ENCODE measurements around the gene ABCA3. TPM values are rescaled to one million over a fixed set of nuclear protein-coding genes. Genes with fewer than 3 reads are reported as not detected.

The ABCA3 gene
- total and polyA plus RNA-seq, 2 of the 8 experiments (the other 6 are each of a cell fraction or from before 2014, with no cell fraction given): 5.7 to 7.9 TPM

GRCh38 chr16:2319606-2320005 lies 20.9 kb downstream of the ABCA3 start:
- Histone ChIP-seq H2AFZ (ENCODE audit: low read length) (no peak overlapping the region), H2BK20ac (ENCODE audit: low read length) (no peak overlapping the region), H2BK5ac (ENCODE audit: low read depth, low read length) (no peak overlapping the region), H3K79me1 (ENCODE audit: low read depth, low read length) (no peaks in the 10 kb centered on the region), H4K20me1 (replicated peaks in 1 of 2; ENCODE audit: control insufficient read depth in 1 of 2, insufficient read depth in 2 of 2, low read length in 2 of 2) (no peaks in the 10 kb centered on the region), H3K36me3 (ENCODE audit: control insufficient read depth in 2 of 4, insufficient read depth in 4 of 4, low read length in 3 of 4) (no peaks in the 10 kb centered on the region), H2BK120ac (replicated peaks; ENCODE audit: low read depth, low read length) (no peak overlapping the region), H2BK15ac (ENCODE audit: low read length) (no peak overlapping the region), H3K14ac (ENCODE audit: insufficient read length) (no peak overlapping the region), H3K23ac (ENCODE audit: insufficient read length) (no peak overlapping the region), H3K56ac (replicated peaks; ENCODE audit: insufficient read length, low read depth, low read length) (no peak overlapping the region), H3K79me2 (ENCODE audit: control insufficient read depth in 1 of 2, insufficient read depth in 2 of 2, low read length in 2 of 2) (no peaks in the 10 kb centered on the region), H4K5ac (ENCODE audit: insufficient read length, low read depth, low read length) (no peak overlapping the region), H4K91ac (replicated peaks; ENCODE audit: insufficient read length, low read length) (no peak overlapping the region), H3K4me3 (ENCODE audit: extremely low read depth in 1 of 4, insufficient read depth in 2 of 4, low read depth in 3 of 4, low read length in 4 of 4) (no peak overlapping the region), H2AK5ac (ENCODE audit: low read depth, low read length) (no peak overlapping the region), H3K27ac (ENCODE audit: low read depth, low read length) (no peak overlapping the region), H3K4ac (replicated peaks; ENCODE audit: insufficient read length, low read depth, low read length) (no peak overlapping the region), H3K27me3 (replicated peaks in 1 of 4; ENCODE audit: control insufficient read depth in 3 of 4, extremely low read depth in 1 of 4, insufficient read depth in 3 of 4, low read length in 3 of 4) (no peaks in the 10 kb centered on the region), H4K8ac (ENCODE audit: extremely low read depth, insufficient read depth, low read length) (no peak overlapping the region), H3K9me3 (ENCODE audit: insufficient read depth in 2 of 2, low read depth in 1 of 2, low read length in 1 of 2) (no peaks in the 10 kb centered on the region), H3K9ac (replicated peaks in 1 of 4; ENCODE audit: extremely low read depth in 1 of 4, low read depth in 3 of 4, low read length in 3 of 4) (no peak overlapping the region; a peak in 2 of 7 replicates), H3K4me1 (replicated peaks in 1 of 4; ENCODE audit: control insufficient read depth in 3 of 4, insufficient read depth in 4 of 4, low read length in 3 of 4) (peaks cover 0 to 3% (median 1%) of the 10 kb centered on the region in 4 experiments; a peak in 2 of 7 replicates), H2BK12ac (ENCODE audit: low read depth, low read length) (0 out of 2 replicates have a peak overlapping the region, but pooled peaks have one; percentile 5), H3K23me2 (ENCODE audit: low read depth, low read length) (no peaks in the 10 kb centered on the region), H3K18ac (ENCODE audit: extremely low read depth, low read length) (no peak overlapping the region), H3K4me2 (ENCODE audit: insufficient read depth in 1 of 2, low read depth in 2 of 2, low read length in 2 of 2) (no peak overlapping the region)
- FAIRE-seq (no peak), DNase-seq (ENCODE audit: low read depth in 1 of 2, low spot score in 2 of 2) (no peak)
- CTCF ChIA-PET (ENCODE audit: partially characterized antibody): interaction anchor here (0.6 to 2.0 kb wide), 5 partner anchors 21 to 646 kb away, joined by 3 to 6 read pairs (median 4); partner anchors contain the start of gene ABCA3
- TF ChIP-seq BRCA1 (IDR thresholded peaks at IDR 0.05; ENCODE audit: low read depth, low read length): no peak
- no peak for TF ChIP-seq SUZ12 (IDR thresholded peaks at IDR 0.05; ENCODE audit: low read length)
- no peak for TF ChIP-seq CBX5 (IDR thresholded peaks at IDR 0.05; ENCODE audit: low read depth, low read length)
- TF ChIP-seq MAFK (IDR thresholded peaks at IDR 0.05; ENCODE audit: low read depth, low read length): no peak
- no peak for TF ChIP-seq CTCF (IDR thresholded peaks at IDR 0.05; ENCODE audit: control extremely low read depth in 1 of 3, insufficient read depth in 1 of 3, low read depth in 1 of 3, low read length in 3 of 3)
- POLR2A ChIA-PET (ENCODE audit: partially characterized antibody): interaction anchor here (0.6 kb wide), 1 partner anchor 19 kb away, joined by 4 read pairs; no protein-coding TSS in a partner anchor
- 92% methylated on average over 23 of the region's 23 CpGs; no CpG with 5 or more reads in 1 of the 2 experiments for WGBS, 2 experiments (ENCODE audit: extremely low coverage in 1 of 2, insufficient coverage in 1 of 2, insufficient read length in 1 of 2, insufficient replicate concordance in 2 of 2, low coverage in 1 of 2, low lambda C conversion rate in 2 of 2, missing lambda C conversion rate in 1 of 2)

Data from H1 (cell line).